Stimulated activated naive CD8-positive, alpha-beta T cell treated with anti-CD3 and anti-CD28 coated beads, Interleukin-15, amount 100 ng/mL, for 72 hours (primary cell): ENCODE data around the gene HEXD.
"Not testable (repeated sequence)": the region's sequence is repeated elsewhere in the genome, so short reads cannot be mapped to it uniquely, and the experiment has no call there.

Experiments used
- ATAC-seq: fragments of 150-1000 bp; cut with Tn5 transposase; 2 replicates; pipeline ENCODE4 v1.10.0; 2021; ENCODE audit warnings: mild to moderate bottlenecking, moderate library complexity
- DNase-seq, 2 donors: peaks; one replicate each; pipeline ENCODE4 v3.0.0; 2021 to 2022
- H3K27ac Mint-ChIP-seq, 2 donors: one replicate each; pipeline ENCODE4 v1.8.0; 2022; ENCODE audit warnings: mild to moderate bottlenecking in 2 of 2, mixed read lengths in 2 of 2, moderate library complexity in 2 of 2
- H3K27me3 Mint-ChIP-seq: one replicate; pipeline ENCODE4 v1.8.0; 2022; ENCODE audit warnings: mixed read lengths
- H3K4me1 Mint-ChIP-seq: one replicate; pipeline ENCODE4 v1.8.0; 2022; ENCODE audit warnings: mild to moderate bottlenecking, mixed read lengths
- H3K4me3 Mint-ChIP-seq, 2 donors: one replicate each; pipeline ENCODE4 v1.8.0; 2022; ENCODE audit warnings: mild to moderate bottlenecking in 2 of 2, mixed read lengths in 2 of 2, moderate library complexity in 1 of 2
- H3K9me3 Mint-ChIP-seq, 2 donors: one replicate each; pipeline ENCODE4 v1.8.0; 2022; ENCODE audit warnings: mixed read lengths in 2 of 2

The HEXD gene

DNA sequence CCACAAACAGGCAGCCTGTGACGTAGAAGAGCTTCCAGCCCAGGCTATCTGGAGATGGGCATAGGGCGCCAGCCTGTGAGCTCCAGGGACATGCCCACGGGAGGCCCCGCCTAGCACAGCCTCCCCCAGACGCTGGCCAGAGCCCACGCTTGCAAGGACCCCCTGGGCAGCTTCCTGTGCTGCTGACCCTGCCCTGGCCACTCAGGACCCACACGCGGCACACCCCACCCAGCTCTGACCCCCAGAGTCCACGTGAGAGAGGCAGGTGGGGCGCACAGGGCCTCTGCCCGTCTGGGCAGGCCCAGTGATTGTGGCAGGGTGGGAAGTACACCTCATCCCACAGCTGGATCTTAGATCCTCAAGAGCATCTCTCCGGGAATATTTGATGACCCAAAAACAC lies 28.5 kb downstream of the HEXD start:
- no peak for ATAC-seq
- Mint-ChIP-seq H3K4me3 (peak overlapping the region in 1 of 2 donors; percentile 24), H3K4me1 (peaks cover 51% of the 10 kb centered on the region), H3K27ac (peak overlapping the region in 1 of 2 donors; percentile 90), H3K9me3 (no peaks in the 10 kb centered on the region), H3K27me3 (no peaks in the 10 kb centered on the region)
- DNase-seq: no peak

DNA sequence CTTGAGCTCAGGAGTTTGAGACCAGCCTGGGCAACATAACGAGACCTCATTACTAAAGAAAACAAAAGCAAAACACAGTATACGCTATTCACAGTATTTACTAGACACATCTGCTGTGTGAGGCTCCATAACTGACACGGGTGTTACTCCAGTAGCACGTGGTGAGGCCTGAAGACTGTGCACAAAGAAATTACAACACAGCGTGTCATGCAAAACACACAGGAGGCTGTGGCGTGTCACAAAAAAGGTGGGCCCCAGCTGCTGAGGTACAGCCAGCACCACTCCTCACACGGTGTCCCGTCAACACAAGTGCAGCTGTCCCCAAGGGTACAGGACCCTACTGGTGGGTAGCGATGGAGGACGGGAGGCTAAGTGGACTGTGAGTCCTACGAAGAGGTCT lies 29.7 kb downstream of the HEXD start:
- Mint-ChIP-seq H3K27me3 (no peaks in the 10 kb centered on the region), H3K9me3 (no peaks in the 10 kb centered on the region), H3K4me3 (peak overlapping the region; percentile 49 to 61), H3K4me1 (peaks cover 55% of the 10 kb centered on the region), H3K27ac (peak overlapping the region in 1 of 2 donors; percentile 93)
- ATAC-seq (no peak), DNase-seq (no peak)

DNA sequence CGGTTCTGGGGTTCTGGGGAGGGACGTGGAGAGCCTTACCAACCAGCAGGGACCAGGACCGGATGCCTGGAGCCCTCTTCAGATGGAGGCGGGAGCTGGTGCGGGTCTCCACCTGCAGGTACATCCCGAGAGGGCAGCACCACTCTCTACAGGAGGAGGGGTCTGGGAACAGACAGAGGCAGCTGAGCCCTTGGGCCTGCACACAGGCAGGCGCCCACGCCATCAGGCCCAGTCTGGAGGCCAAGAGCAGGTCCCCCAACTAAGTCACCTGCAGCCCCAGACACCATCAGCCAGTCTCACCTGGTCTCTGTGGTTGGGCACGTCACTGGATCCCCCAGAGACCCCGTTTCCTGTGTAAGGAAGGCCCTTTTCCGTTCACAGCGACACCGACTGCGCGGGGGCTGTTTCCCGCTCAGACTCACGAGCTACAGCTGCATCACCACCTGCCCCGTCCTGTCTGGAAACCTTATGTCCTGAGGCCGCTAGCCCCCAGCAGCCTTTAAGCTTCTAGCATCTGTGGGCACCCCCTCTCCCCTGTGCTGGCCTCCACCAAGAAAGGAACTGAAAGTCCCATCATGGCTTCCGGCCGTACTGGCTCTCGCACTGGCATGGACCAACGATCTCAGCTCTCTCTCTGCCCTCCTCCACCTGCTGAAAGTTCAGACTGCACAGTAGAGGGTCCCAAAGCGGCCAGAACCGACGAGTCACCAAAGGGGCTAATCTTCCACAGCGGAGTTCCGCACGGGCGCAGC lies 31.2 kb downstream of the HEXD start:
- Mint-ChIP-seq H3K4me1 (peaks cover 49% of the 10 kb centered on the region), H3K27me3 (no peaks in the 10 kb centered on the region), H3K9me3 (no peaks in the 10 kb centered on the region), H3K4me3 (peak overlapping the region; percentile 94 to 95), H3K27ac (peak overlapping the region; percentile 96 to 99)
- ATAC-seq (peak; percentile 79), DNase-seq (peak; percentile 49 to 87)

DNA sequence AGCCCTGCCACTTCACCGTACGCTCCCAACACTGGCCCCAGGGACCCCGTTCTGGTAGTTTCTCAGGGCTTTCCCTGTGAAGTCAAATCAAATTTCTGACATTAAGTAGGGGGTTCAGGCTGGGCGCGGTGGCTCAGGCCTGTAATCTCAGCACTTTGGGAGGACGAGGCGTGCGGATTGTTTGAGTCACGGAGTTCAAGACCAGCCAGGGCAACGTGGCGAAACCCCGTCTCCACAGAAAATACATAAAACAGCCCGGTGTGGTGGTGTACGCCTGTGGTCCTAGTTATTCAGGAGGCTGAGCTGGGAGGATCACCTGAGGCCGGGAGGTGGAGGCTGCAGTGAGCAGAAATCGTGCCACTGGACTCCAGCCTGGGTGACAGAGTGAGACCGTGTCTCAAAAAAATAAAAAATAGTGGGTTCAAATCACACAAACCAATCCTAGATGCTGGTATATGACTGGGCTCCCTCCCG lies 31.8 kb downstream of the HEXD start:
- Mint-ChIP-seq H3K27ac (peak overlapping the region; percentile 96 to 99), H3K4me3 (peak overlapping the region; percentile 94 to 95), H3K27me3 (no peaks in the 10 kb centered on the region), H3K9me3 (no peaks in the 10 kb centered on the region), H3K4me1 (peaks cover 49% of the 10 kb centered on the region)
- DNase-seq (peak; percentile 34 to 77), ATAC-seq (peak; percentile 52)

DNA sequence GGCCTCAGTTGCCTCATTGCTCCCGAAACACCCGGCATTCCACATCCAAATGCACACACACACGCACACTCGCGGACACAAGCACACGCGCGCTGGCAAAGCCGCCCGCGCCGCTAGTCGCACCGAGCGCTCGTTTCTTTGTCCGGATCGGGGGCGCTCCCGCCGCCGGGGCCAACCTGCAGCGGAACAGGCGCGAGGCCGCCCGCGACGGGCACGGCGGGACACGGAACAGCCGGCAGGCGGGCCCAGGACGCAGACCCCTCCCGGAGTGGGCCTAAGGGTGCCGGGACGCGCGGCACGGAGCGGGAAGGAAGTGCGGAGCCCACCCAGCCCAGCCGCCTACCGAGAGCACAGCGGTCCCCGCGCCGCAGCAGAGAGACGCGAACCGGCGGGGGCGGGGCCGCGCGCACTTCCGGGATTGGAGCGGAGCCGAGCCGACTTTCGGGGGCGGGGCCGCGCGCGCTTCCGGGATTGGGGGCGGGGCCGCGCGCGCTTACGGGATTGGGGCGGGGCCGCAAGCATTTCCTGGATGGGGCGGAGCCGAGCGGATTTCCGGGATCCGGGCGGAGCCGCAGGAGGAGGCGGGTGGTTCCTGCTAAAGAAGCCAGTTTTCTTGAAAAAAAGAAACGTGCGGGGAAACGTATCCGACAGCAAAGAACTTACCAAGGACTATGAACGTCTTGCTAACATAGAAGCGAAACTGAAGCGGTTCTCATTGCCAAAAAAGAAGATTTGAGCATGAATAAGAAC lies 32.4 kb downstream of the HEXD start, which contains the start of gene CYBC1:
TSS of gene CYBC1 (minus strand) at position 396 of the 750 bp plus-strand sequence. CDS start 1,498 bp downstream, outside the sequence.
- Mint-ChIP-seq H3K27ac (peak within 1 kb of the TSS; percentile 96 to 99), H3K27me3 (no peaks in the 10 kb centered on the region), H3K4me1 (peaks cover 49% of the 10 kb centered on the region), H3K4me3 (peak within 1 kb of the TSS; percentile 94 to 95), H3K9me3 (no peaks in the 10 kb centered on the region)
- DNase-seq (peak; percentile 88 to 94), ATAC-seq (peak; percentile 66)

DNA sequence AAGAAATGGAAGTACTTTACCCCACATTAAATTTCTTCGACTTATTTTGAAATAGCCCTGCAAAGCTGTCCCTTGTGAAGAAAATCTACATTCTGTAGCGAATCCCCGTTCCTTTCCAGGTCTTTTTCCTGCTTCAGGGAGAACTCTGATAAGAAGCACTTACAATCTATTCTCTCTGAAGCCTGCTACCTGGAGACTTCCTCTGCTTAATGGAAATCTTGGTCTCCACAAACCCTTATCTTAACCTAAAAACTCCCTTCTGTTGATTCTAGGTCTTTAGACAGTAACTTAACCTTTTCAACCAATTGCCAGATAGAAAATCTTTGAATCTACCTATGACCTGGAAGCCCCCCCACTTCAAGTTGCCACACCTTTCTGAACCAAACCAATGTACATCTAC lies 34.0 kb downstream of the HEXD start:
- no peaks in the 10 kb centered on the region for H3K27me3 Mint-ChIP-seq
- DNase-seq: no peak
- ATAC-seq: no peak
- H3K4me3 Mint-ChIP-seq: peak overlapping the region in 1 of 2 donors; percentile 95
- H3K27ac Mint-ChIP-seq: peak overlapping the region in 1 of 2 donors; percentile 91
- peaks cover 47% of the 10 kb centered on the region for H3K4me1 Mint-ChIP-seq
- no peaks in the 10 kb centered on the region for H3K9me3 Mint-ChIP-seq

DNA sequence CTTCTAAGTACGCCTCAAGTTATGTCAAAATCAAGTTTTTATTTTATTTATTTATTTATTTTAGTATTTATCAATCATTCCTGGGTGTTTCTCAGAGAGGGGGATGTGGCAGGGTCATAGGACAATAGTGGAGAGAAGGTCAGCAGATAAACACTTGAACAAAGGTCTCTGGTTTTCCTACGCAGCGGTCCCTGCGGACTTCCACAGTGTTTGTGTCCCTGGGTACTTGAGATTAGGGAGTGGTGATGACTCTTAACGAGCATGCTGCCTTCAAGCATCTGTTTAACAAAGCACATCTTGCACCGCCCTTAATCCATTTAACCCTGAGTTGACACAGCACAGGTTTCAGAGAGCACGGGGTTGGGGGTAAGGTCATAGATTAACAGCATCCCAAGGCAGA lies 35.0 kb downstream of the HEXD start:
- not testable (repeated sequence) for ATAC-seq, H3K27ac Mint-ChIP-seq, H3K27me3 Mint-ChIP-seq, H3K4me3 Mint-ChIP-seq, DNase-seq, H3K9me3 Mint-ChIP-seq
- peaks cover 47% of the 10 kb centered on the region for H3K4me1 Mint-ChIP-seq

DNA sequence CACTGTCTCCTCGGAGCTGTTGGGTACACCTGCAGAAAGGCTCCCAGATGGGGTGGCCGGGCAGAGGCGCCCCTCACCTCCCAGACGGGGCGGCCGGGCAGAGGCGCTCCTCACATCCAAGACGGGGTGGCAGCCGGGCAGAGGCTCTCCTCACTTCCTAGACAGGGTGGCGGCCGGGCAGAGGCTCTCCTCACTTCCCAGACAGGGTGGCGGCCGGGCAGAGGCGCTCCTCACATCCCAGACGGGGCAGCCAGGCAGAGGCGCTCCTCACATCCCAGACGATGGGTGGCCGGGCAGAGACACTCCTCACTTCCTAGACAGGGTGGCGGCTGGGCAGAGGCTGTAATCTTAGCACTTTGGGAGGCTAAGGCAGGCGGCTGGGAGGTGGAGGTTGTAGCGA lies 35.6 kb downstream of the HEXD start:
- H3K9me3 Mint-ChIP-seq, DNase-seq, H3K27me3 Mint-ChIP-seq, H3K27ac Mint-ChIP-seq, H3K4me3 Mint-ChIP-seq, ATAC-seq: not testable (repeated sequence)
- peaks cover 47% of the 10 kb centered on the region for H3K4me1 Mint-ChIP-seq

DNA sequence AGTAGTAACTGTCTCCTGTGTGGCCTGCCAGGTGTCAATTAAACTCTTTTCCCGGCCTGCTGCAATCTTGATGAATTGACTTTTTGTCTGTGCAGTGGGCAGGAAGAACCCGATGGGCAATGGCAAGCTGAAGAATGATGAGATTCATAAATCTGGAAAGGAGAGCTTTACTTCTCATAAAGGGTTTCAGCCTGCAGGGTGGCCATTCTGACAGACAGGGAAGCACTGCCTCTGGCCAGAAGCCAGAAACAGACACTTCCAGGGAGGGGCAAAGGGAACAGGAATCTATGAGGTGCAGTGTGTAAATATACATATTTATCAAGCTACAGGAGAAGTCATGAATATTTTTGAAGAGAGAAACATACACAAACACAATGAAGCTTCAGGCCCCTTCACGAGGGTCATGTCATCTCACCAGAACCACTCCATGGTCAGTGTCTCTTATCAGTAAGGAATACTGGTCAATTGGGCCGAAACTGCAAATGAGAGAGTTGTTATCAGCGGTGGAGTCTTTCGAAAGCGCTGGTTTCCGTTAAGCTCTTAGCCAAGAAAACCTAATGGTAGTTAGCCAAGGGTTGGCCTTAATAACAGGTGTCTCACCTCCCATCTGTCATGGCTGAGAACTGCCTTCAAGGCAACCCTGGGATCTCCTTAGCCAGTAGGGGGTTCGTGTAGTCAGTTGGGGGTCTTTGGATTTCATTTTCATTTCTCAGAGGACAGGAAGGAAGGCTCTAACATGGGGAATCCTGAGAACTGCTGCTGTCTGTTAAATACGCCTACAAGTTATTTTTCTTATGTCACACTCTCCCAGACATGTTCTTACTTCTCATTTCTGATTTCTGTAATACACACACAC lies 39.2 kb downstream of the HEXD start:
- H3K4me3 Mint-ChIP-seq: peak overlapping the region; percentile 97 to 98
- H3K9me3 Mint-ChIP-seq: no peaks in the 10 kb centered on the region
- DNase-seq (no peak), ATAC-seq (no peak)
- H3K4me1 Mint-ChIP-seq: peaks cover 45% of the 10 kb centered on the region
- H3K27ac Mint-ChIP-seq: peak overlapping the region; percentile 96 to 99
- H3K27me3 Mint-ChIP-seq: no peaks in the 10 kb centered on the region

DNA sequence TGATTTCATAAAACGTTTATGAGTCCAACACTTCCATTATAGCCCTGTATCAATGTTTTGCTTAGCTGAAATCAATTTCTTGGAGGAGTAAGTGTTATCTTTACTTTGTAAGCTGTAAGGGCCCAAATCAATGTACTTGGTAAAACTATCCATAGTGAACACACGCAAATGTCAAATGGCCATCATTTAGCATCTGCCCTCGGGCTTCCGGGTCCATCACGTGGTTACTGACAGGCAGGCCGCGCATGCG lies 39.7 kb downstream of the HEXD start:
- H3K27me3 Mint-ChIP-seq: no peaks in the 10 kb centered on the region
- no peak for ATAC-seq
- peak overlapping the region; percentile 97 to 98 for H3K4me3 Mint-ChIP-seq
- no peaks in the 10 kb centered on the region for H3K9me3 Mint-ChIP-seq
- H3K27ac Mint-ChIP-seq: peak overlapping the region; percentile 96 to 99
- DNase-seq: no peak
- H3K4me1 Mint-ChIP-seq: peaks cover 46% of the 10 kb centered on the region

DNA sequence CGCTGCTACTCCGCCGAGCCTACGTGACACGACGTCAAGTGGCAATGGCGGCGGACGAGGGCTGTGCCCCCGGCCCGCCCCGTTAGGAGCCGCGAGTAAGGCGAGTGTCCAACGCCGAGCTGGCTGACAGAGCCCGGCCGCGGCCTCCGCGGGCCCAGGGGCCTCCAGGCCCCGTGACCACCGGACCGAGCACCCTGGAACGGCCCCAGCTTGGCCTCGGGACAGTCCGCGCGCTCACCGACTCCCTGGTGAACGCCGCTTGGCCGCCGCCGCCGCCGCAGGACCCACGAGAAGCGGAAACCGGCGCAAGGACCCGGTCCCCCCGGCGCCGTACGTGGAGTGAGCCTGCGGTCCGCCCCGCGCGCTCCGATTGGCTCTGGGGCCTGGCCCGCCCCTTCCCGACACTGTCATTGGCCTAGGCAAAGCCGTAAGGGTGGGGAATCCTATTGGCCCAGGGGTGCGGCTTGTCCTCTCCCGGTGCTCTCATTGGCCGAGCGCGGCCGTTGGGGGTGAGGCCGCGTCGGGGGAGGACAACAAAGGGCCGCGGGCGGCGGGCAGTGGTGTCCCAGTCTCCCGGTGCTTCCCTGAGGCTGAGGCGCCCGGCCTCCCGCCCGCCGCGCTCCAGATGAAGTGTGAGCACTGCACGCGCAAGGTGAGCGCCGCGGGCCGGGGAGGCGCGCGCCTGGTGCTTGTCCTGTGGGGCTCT lies 40.2 kb downstream of the HEXD start, which contains the start of gene NARF:
TSS of gene NARF (plus strand) at position 563 of the 706 bp plus-strand sequence. CDS start at position 626, 63 bp downstream.
- Mint-ChIP-seq H3K27ac (peak within 1 kb of the TSS; percentile 96 to 99), H3K4me3 (peak within 1 kb of the TSS; percentile 97 to 98), H3K9me3 (no peaks in the 10 kb centered on the region), H3K27me3 (no peaks in the 10 kb centered on the region), H3K4me1 (peaks cover 48% of the 10 kb centered on the region)
- peak; percentile 96 to 97 for DNase-seq
- peak; percentile 99 for ATAC-seq

DNA sequence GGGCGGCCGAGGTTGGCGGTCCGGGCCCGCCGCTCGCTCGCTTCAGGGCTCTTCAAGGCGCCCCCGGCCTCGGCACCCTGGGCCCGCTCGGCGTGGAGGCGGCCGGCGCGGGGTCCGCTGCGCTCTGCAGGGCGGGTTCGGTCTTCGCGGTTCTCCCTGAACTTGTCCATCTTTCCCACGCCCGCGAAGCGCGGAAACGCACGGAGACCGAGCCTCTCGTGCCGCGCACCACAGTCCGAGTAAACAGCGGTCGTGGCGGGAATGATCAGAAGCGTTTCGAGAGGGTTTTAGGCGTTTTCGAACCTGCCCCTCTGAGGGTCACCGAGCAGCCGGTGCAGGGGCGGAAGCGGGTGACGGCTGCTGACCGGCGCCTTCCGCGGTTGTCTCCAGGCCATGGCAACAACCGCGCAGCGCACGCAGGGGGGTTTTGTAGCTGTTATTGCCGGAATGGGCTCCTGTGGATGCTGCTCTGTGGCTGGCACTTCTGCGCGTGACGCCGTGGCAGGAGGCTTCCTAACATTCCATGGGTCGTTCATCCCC lies 40.8 kb downstream of the HEXD start:
- peak in 1 of 2 donors; percentile 54 for DNase-seq
- Mint-ChIP-seq H3K9me3 (no peaks in the 10 kb centered on the region), H3K27ac (peak overlapping the region in 1 of 2 donors; percentile 86), H3K4me3 (peak overlapping the region; percentile 97 to 98), H3K27me3 (no peaks in the 10 kb centered on the region), H3K4me1 (peaks cover 54% of the 10 kb centered on the region)
- no peak for ATAC-seq

DNA sequence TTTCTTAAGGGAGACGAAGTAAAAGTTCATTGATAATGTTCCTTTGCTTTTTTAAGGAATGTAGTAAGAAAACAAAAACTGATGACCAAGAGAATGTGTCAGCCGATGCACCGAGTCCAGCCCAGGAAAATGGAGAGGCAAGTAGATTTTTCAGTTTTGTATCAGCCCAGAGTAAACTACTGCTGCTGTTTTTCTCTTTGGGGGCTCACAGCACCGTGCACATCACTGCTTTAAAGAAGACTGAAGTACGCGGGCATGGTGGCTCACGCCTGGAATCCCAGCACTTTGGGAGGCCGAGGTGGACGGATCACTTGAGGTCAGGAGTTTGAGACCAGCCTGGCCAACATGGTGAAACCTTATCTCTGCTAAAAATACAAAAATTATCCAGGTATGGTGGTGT lies 41.8 kb downstream of the HEXD start:
- not testable (repeated sequence) for DNase-seq, H3K27me3 Mint-ChIP-seq, H3K4me3 Mint-ChIP-seq, ATAC-seq, H3K9me3 Mint-ChIP-seq, H3K27ac Mint-ChIP-seq
- H3K4me1 Mint-ChIP-seq: peaks cover 64% of the 10 kb centered on the region

DNA sequence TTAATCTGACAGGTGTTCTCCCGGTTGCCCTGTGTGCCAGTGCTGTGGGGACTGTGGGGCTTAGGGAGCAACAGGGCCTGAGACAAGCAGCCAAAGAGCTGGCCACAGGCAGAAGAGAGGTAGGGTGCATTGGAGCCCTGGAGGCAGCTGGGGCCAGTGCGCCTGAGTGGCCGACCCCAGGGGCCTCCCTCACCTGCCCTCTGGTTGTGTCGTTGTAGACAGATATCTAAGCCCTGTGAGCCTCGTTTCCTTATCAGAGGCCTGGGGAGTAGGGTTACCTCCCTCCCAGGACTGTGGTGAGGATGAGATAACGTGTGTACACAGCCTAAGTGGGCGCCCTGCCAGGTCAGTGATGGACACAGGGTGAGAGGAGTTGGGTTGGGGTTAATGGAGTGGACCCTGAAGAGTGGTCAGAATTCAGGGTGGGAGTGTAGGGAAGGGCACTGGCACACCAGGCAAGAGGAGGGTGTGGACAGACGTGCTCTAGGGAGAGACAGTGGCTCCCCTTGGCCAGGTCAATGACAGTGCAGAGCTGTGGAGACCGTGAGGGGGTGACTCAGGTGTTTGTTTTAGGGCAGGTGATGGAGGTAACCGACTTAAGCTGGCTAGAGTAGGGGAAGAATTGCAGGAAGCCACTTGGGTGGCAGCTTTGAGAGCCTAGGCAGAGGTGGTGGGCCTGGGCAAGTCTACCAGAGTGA lies 43.8 kb downstream of the HEXD start:
- no peak for DNase-seq
- no peaks in the 10 kb centered on the region for H3K27me3 Mint-ChIP-seq
- no peak overlapping the region for H3K4me3 Mint-ChIP-seq
- peak overlapping the region; percentile 63 to 82 for H3K27ac Mint-ChIP-seq
- no peak for ATAC-seq
- no peaks in the 10 kb centered on the region for H3K9me3 Mint-ChIP-seq
- peaks cover 57% of the 10 kb centered on the region for H3K4me1 Mint-ChIP-seq
